Measurements from ENCODE around the gene CCR9.

The CCR9 gene

DNA sequence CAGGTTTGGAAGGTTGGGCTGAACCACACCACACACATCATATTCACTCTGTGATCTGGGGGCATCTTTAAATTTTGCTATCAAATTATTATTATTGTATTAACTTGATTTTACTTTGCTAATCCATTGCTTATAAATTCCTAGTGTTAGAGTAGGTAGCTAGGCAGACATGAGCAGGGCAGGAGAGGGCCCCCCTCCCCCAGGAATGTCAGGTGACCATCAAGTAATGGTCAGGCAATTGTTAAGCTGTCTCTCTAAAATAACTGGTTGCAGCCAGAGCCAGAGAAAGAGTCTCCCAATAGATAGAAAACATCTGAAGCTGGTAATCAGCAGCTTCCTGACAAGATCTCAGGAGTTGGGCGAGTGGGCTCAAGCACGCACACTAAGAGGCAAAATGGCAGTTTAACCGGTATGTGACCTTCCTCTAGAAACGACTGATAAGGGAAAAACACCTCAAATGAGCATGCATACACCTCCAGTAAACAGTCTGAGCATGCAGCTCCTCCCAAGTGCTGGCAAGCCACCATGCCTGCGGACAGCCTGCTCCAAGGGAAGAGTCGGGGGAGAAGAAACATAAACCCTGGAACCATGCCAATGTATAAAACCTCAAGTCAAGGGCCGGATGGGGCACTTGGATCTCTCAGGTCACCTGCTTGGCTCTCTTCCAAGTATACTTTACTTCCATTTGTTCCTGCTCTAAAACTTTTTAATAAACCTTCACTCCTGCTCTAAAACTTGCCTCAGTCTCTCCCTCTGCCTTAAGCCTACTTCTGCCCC is 53.8 kb downstream of the CCR9 start:
- no peak for DNase-seq

GRCh38 chr3:45940781-45941365 is 54.5 kb downstream of the CCR9 start:
- no peak for DNase-seq

DNA sequence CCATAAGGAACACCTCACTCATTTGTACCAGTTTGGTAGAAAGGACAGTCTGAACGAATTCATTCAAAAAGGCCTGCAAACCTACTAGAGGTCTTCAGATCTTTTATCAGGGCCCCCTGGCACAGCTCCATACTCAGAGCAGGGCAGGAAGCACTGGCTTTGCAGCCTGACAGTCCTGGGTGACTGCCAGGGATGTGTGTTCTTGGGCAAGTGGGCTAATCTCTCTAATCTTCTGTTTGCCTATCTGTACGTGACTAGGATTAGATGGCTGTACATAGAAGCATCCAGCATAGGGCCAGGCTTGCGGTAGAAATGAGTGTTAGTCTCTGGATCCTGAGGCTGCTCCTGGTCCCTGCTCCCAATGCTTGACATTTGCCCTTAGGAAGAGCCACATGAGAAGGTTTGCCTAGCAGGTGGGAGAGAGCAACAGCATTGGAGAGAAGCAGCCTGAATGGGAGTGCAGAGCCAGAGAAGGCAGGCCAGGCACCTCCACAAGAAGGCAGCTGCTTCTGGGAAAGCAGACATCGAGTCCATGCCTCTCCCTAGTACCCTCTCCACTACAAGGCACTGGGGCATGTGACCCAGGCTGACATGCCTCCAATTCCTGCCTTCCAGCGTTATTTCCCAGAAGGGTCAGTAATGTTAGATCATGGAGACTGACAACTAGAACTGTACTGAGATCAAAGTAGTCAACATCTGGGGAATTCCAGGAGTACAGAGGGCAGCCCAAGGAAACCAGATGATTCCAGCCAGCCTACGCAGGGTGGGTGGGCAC is 55.9 kb downstream of the CCR9 start:
- DNase-seq: no peak

DNA sequence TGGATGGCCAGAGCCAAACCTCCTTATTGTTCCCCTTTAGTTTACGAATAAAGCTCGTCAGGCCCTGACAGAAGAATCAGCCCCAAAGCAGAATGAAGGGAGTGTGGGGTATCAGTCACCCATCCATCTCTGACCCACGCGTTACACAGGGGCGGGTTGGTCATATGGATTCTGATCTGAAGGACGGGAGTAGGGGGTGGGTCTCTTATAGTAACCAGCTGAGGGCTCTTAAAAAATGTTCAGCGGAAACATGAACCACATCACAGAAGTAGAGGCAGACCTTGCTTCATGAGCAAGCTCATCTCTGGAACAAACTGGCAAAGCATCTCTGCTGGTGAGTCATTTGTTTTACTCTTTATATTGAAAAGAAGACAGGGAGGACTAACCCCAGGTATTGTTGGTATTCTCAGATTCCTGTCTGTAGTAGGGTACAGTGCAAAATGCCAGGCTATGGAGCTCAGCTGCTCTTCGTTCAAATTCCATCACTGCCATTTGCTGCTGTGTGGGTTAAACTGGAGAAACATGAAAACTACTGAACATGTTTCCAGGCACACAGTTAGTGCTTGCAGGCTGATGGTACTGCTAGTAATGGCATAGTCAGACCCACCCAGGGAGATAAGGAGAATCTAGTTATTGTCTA is 57.0 kb downstream of the CCR9 start, which contains the start of gene CXCR6:
Gene CXCR6 (plus strand): TSS at position 258 of the 640 bp plus-strand sequence. CDS start 3,018 bp downstream, outside the sequence.
- no peak for DNase-seq

- no peak for DNase-seq
These were observed 58.7 kb downstream of the CCR9 start for GRCh38 chr3:45944830-45945620.

DNA sequence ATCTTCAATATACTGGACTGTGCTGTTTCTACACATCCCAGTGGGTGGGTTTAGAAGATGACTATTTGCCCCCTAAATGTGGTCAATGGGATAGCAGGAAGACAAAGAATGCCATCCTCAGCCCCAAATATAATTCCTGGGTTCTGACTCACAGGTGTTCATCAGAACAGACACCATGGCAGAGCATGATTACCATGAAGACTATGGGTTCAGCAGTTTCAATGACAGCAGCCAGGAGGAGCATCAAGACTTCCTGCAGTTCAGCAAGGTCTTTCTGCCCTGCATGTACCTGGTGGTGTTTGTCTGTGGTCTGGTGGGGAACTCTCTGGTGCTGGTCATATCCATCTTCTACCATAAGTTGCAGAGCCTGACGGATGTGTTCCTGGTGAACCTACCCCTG is 60.0 kb downstream of the CCR9 start:
- DNase-seq: no peak

DNA sequence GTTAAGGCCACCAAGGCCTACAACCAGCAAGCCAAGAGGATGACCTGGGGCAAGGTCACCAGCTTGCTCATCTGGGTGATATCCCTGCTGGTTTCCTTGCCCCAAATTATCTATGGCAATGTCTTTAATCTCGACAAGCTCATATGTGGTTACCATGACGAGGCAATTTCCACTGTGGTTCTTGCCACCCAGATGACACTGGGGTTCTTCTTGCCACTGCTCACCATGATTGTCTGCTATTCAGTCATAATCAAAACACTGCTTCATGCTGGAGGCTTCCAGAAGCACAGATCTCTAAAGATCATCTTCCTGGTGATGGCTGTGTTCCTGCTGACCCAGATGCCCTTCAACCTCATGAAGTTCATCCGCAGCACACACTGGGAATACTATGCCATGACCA is 60.5 kb downstream of the CCR9 start:
- no peak for DNase-seq

GRCh38 chr3:45947361-45947760 is 61.0 kb downstream of the CCR9 start:
- DNase-seq: no peak

- DNase-seq: no peak
These were observed 62.0 kb downstream of the CCR9 start for GRCh38 chr3:45948311-45948781.

DNA sequence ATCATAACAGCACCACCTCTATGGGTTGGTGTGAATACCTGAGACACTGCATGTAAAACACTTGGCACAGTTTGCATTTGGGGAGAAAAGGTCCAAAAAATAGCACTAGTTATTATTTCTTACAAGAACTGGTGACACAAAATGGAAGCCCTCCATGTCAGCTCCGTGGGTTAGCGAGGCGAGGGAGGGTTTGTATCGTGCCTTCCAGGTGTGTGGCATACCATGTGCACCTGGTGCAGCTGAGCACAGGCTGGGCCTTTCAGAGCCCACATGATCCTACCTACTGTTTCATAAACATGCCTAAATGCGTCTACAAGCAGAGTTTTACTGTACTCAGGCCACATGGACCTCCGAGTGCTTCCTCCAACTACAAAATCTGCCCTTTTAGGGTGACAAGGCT is 62.5 kb downstream of the CCR9 start:
- no peak for DNase-seq

- DNase-seq: no peak
These were observed 63.1 kb downstream of the CCR9 start for GRCh38 chr3:45949432-45949831.

GRCh38 chr3:45950131-45950530 is 63.8 kb downstream of the CCR9 start:
- DNase-seq: no peak

- DNase-seq: no peak
These were observed 64.6 kb downstream of the CCR9 start for GRCh38 chr3:45950686-45951600.

DNA sequence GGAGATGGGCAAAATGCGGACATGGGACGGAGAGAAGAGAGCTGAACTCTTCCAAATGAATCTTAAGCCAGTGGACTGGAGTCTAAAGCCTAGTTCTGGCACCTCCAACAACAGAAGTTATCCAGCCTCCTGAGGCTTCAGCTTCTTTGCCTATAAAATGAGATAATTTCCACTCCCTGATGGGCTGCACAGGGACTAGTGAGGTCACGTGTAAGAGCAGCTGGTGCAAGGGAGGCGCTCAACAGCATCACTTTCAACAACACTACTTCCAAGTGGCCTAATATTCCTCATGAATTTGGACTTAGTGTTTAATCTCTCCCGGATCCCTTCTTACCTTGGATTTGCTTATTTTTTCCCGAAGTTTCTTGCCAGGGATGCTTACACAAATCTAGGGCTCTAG is 65.6 kb downstream of the CCR9 start:
- DNase-seq: no peak

GRCh38 chr3:45952456-45952855 is 66.1 kb downstream of the CCR9 start:
- no peak for DNase-seq

Data from SHP77 (cell line).